Endometrial microvascular endothelial cells (primary cell): ENCODE measurements around the gene PCDH1. TPM values are rescaled to one million over a fixed set of nuclear protein-coding genes. Genes with fewer than 3 reads are reported as not detected.

ENCODE experiments used
- in situ Hi-C: cut with HindIII; loops from 2 replicates; pipeline ENCODE4 v1.10.0; 2017; ENCODE audit warnings: low sequenced_read_pairs, low pct_unique_long_range_greater_than_20kb; ENCODE audit errors: inconsistent ontology term
- total RNA-seq: library from RNA; depleted of rRNA; stranded (reverse); fragments of >200 nt; gene quantifications from one replicate; pipeline ENCODE4 v1.2.3, GENCODE V29; 2015; ENCODE audit errors: inconsistent ontology term

The PCDH1 gene
- total RNA-seq, 1 donor from 2014 or later = 94.1 TPM

GRCh38 chr5:141843156-141843927 is 34.9 kb downstream of the PCDH1 start:
- in situ Hi-C loops = no loop called here

GRCh38 chr5:141841378-141842180 is 36.6 kb downstream of the PCDH1 start:
- in situ Hi-C loops = no loop called here

- in situ Hi-C loops = no loop called here
Measured at GRCh38 chr5:141840826-141841360, 37.3 kb downstream of the PCDH1 start.

GRCh38 chr5:141840280-141840812 is 37.9 kb downstream of the PCDH1 start:
- in situ Hi-C loops = no loop called here

DNA sequence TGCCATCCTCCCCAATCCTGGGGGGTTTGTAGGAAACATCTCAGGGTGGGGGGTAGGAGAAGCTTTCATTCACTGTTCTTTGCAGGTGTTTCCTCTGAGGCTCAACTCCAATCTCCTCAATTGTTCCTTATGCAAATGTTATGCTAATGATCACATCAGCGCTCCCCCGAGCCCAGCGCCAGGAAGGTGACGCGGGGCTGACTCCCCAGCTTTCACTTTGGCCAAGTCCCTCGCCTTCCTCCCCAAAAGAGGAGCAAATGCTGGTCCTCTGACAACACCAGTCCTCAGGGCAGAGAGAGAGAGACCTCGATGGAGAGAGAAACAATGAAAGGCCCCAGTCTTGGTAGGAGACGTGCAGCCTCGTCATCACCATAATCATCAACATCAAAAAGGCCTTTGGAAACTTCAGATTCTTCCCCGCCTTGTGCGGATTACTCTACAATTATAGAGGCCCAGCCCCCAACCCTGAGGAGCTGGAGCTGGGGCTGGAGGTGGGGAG is 39.1 kb downstream of the PCDH1 start:
- in situ Hi-C loops = no loop called here

GRCh38 chr5:141838326-141839014 is 39.7 kb downstream of the PCDH1 start:
- in situ Hi-C loops = no loop called here

DNA sequence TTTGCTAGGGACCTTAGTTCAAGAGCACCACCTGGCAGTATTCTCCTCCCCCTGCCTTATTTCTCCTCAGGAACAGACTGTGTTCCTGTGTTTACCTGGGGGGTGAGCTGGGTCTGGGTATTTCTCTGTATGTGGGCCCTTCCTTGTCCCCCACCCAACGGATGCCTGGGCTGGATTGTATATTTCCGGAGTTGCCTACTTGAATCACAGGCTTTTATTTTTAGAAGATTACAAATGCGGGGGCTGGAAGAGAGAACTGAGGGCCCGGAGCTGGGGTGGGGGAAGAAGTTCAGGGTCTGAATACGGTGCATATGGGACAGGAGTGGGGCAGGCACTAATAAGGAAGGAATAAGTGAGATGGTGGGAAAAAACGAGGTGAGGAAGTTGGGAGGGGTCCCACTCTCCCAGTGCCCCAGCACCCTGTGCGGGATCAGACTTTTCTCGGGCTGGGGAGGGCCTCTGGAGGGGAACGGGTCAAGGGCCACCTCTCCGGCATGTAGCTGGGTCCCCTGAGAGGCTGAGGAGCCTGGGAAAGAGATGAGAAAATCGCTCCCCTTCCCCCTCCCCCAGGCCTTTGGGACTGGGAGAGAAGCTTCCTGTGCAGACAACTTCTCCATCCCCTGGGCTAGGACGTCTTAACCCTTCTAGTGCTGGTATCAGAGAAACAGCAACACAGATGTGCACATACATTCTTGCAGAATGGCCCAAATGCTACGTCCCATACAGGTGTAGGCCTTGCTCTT is 42.1 kb downstream of the PCDH1 start:
- in situ Hi-C loops = no loop called here

DNA sequence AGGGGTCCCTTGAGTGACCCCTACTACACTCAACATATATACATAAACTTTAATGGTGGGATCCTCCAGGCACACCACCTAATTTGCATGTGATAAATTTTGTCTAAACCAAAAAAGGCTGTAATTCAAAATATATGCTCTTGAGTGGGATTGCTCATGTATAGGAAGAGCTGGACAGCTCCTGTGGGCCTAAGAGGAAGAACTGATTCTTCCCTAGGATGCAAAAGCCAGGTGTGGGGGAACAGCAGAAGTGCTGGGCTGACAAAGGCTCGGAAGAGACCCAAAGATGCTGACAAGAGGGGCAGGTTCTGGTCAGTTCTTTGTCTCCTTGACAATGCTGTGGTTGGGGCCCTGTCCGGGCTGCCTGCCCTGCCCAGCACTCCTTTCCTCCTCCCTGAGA is 43.9 kb downstream of the PCDH1 start:
- in situ Hi-C loops = no loop called here

DNA sequence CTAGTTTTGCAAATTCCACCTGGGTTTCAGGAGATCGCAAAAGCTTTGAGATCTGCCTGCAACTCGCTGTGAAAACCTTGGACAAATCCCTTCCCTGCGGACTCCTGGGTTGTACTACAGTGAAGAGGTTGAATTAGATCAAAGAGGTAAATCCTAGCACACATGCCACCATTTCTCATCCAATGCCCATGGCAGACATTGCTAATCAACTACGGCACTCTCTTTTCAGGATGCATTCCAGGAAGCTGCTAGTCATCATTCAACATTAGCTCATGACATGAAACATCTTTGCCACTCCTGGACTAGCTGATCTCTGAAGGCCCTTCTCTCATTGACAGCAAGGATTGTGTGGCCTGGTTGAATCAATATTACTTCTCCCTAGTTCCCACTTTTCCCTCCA is 46.1 kb downstream of the PCDH1 start:
- in situ Hi-C loops = no loop called here

DNA sequence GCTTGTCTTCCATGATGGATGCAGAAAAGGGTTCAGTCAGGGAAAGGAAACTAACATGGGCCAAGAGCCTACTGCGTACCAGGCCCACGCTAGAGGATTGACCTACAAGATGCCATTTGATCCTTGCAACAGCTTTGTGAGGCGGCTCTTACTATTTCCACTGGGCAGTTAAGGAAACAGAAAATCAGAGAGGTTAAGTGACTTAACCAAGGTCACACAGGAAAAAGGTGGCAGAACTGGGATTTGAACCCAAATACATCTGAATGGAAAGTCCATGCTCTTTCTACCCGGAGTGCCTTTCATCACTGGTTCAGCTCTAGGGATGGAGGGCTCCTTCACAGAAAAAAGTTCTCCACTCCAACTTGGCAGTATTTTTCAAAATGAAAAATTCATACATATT is 50.0 kb downstream of the PCDH1 start:
- in situ Hi-C loops = no loop called here

GRCh38 chr5:141826674-141827073 is 51.5 kb downstream of the PCDH1 start:
- in situ Hi-C loops = no loop called here

DNA sequence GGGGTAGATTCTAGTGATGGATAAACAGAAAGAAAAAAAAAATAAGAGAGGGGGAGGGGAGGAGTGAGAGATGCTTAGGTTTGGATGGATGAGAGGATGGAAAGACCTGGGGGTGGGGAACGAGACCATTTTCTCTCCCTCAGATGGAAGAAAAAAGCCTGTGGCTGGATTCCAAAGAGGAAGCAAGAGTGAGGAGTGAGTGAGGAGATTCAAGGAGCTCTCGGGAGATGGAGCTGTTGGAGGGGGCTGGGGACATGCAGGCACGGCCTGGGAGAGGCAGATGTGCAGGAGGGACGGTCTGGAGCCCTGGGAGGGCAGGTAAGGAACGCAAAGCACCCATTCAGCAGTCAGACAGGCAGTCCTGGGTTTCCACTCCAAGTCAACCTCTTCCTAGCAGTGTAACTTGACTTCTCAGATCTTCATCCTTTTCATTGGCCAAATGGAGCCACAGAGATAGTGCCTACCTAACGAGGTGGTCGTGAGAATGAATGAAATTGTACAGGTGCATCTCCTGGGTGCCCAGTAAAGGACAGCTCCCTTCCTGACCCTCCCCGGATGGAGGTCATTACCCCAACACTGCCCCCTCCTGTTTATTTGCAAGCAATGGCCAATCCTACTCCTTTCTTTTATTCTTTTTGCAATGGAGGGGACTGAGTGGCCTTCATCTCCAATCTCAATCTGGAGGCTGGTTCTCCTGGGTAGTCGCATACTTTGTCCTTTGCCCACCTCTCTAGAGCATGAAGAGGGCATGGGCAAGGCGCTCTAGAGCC is 52.2 kb downstream of the PCDH1 start:
- in situ Hi-C loops = no loop called here

- in situ Hi-C loops = no loop called here
Measured at GRCh38 chr5:141825241-141825671, 53.0 kb downstream of the PCDH1 start.

GRCh38 chr5:141824717-141825116 is 53.5 kb downstream of the PCDH1 start:
- in situ Hi-C loops = no loop called here

GRCh38 chr5:141823056-141823455 is 55.2 kb downstream of the PCDH1 start:
- in situ Hi-C loops = no loop called here

DNA sequence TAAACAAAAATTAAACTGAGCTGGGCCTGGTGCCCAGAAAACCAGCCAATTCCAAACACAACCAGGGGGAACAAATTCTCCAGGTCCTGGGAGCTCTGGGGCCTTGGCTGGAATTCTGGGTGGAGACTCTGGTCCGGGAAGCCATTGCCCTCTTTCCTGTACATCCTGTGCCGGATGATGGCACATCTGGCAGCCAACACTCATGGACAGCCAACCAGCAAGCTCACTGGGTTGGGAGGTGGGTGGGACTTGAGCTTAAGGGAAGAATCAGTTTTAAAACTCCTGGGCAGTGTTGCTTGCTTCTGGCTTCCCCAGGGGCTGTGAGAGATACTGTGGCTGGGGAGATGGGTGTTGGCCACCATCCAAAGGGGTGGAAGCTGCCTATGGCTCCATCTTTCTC is 56.1 kb downstream of the PCDH1 start:
- in situ Hi-C loops = no loop called here

DNA sequence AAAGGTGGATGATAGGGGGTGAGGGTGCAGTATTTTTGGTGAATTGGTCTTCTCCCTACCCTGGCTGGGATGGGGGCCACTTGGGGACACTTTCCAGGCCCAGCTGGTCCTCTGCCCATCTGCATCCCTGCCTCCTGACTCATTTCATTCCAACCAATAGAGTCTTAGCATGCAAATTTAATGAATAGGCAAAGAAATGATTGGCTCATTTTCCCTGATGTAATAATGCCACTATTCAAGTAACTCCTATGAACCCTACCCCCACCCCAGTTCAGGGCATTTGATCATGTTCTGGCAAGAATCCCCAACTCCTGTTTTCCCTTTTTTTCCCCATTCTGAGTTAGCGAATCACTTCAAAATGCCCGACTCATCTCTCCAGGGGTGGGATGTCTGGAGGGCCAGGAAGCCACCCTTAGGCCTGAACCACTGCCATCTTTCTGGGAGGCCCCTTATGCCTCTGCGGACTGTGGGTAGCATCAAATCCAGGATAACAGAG is 56.7 kb downstream of the PCDH1 start:
- in situ Hi-C loops = no loop called here
